Fibroblast of lung (primary cell): ENCODE results near the gene TRIM71. TPM values are rescaled to one million over a fixed set of nuclear protein-coding genes. Genes with fewer than 3 reads are reported as not detected.

ENCODE experiments used
- DNase-seq, 2 donors: peaks; one replicate each; pipeline versions ENCODE4 v3.0.0 to v3.0.0-alpha.2; 2010; ENCODE audit warnings: low read depth in 2 of 2
- H2AFZ ChIP-seq: 2 replicates; pipeline ENCODE4 v1.5.1; 2012; ENCODE audit warnings: low read length, control low read depth, inconsistent platforms
- H3K27ac ChIP-seq: 2 replicates; pipeline ENCODE4 v1.5.1; 2011; ENCODE audit warnings: low read length, control low read depth; ENCODE audit not compliant: insufficient read depth
- H3K27me3 ChIP-seq: 2 replicates; pipeline ENCODE4 v1.5.1; 2011; ENCODE audit warnings: mild to moderate bottlenecking, low read length; ENCODE audit not compliant: control insufficient read depth, insufficient read depth
- H3K36me3 ChIP-seq: 2 replicates; pipeline ENCODE4 v1.5.1; 2011; ENCODE audit warnings: low read length; ENCODE audit not compliant: control insufficient read depth, insufficient read depth
- H3K4me1 ChIP-seq: 2 replicates; pipeline ENCODE4 v1.5.1; 2011; ENCODE audit warnings: low read length; ENCODE audit not compliant: control insufficient read depth, insufficient read depth; ENCODE audit errors: extremely low read depth
- H3K4me2 ChIP-seq: 2 replicates; pipeline ENCODE4 v1.5.1; 2011; ENCODE audit warnings: low read length, control low read depth; ENCODE audit not compliant: insufficient read depth; ENCODE audit errors: extremely low read depth
- H3K4me3 ChIP-seq, 4 experiments: fragments of 200-600 bp in 1 of 4; sonication (generic) in 1 of 4; replicated peaks in 1 of 4; 2 replicates each; pipeline ENCODE4 v1.5.1; 2011 to 2016; ENCODE audit warnings: low read length in 4 of 4, low read depth in 3 of 4, mild to moderate bottlenecking in 3 of 4, control low read depth in 2 of 4, inconsistent platforms in 1 of 4, mixed read lengths in 1 of 4; ENCODE audit not compliant: insufficient read depth in 1 of 4; ENCODE audit errors: control extremely low read depth in 1 of 4
- H3K79me2 ChIP-seq: 2 replicates; pipeline ENCODE4 v1.5.1; 2012; ENCODE audit warnings: mild to moderate bottlenecking, low read length, inconsistent platforms; ENCODE audit not compliant: control insufficient read depth, insufficient read depth
- H3K9ac ChIP-seq: 2 replicates; pipeline ENCODE4 v1.5.1; 2011; ENCODE audit warnings: mild to moderate bottlenecking, low read length, control low read depth; ENCODE audit not compliant: insufficient read depth
- H3K9me3 ChIP-seq: 2 replicates; pipeline ENCODE4 v1.5.1; 2012; ENCODE audit warnings: low read depth, low read length; ENCODE audit not compliant: control insufficient read depth, insufficient read depth
- H4K20me1 ChIP-seq: 2 replicates; pipeline ENCODE4 v1.5.1; 2011; ENCODE audit warnings: low read length; ENCODE audit not compliant: control insufficient read depth, insufficient read depth; ENCODE audit errors: extremely low read depth
- CTCF ChIP-seq, 2 donors: IDR thresholded peaks in 1 of 2; conservative IDR thresholded peaks in 1 of 2; 1 replicate in 1 of 2; 2 replicates in 1 of 2; pipeline ENCODE4 v1.5.1; 2011 to 2012; ENCODE audit warnings: low read length in 2 of 2, control low read depth in 1 of 2, inconsistent platforms in 1 of 2, low read depth in 1 of 2, mild to moderate bottlenecking in 1 of 2
- EZH2 ChIP-seq: IDR thresholded peaks from 2 replicates; pipeline ENCODE4 v1.5.1; 2012; ENCODE audit warnings: low read length, control low read depth, mild to moderate bottlenecking; ENCODE audit errors: missing control alignments
- polyA plus RNA-seq, 2 donors: library from polyadenylated mRNA; depleted of rRNA in 1 of 2; stranded (reverse) in 1 of 2; unstranded in 1 of 2; fragments of >200 nt; gene quantifications; 2 replicates each; pipeline ENCODE4 v1.2.1, GENCODE V29; 2011 to 2012; ENCODE audit warnings: missing spikeins in 1 of 2
- total RNA-seq: library from RNA; depleted of rRNA; stranded (reverse); fragments of >200 nt; gene quantifications from 2 replicates; pipeline ENCODE4 v1.2.1, GENCODE V29; 2014

The TRIM71 gene
- total and polyA plus RNA-seq, 2 donors (not counting 1 experiment from before 2014, with no cell fraction given): under 0.01 to 0.02 TPM

- no peak for DNase-seq
- H3K79me2 ChIP-seq: no peaks in the 10 kb centered on the region
- no peaks in the 10 kb centered on the region for H3K9me3 ChIP-seq
- H3K27me3 ChIP-seq: peaks cover 63% of the 10 kb centered on the region
- H2AFZ ChIP-seq: no peak overlapping the region
- H4K20me1 ChIP-seq: no peaks in the 10 kb centered on the region
- TF ChIP-seq EZH2 (no peak), CTCF (conservative IDR thresholded peaks at IDR 0.05 in 1 of 2, IDR thresholded peaks at IDR 0.05 in 1 of 2; ENCODE audit: low read depth in 1 of 2, low read length in 2 of 2) (no peak)
- H3K27ac ChIP-seq: no peak overlapping the region
- no peak overlapping the region for H3K9ac ChIP-seq
- no peaks in the 10 kb centered on the region for H3K4me1 ChIP-seq
- H3K4me3 ChIP-seq: no peak overlapping the region
- no peaks in the 10 kb centered on the region for H3K36me3 ChIP-seq
- no peak overlapping the region for H3K4me2 ChIP-seq
These were observed 2.0 kb downstream of the TRIM71 start for GRCh38 chr3:32819551-32820348.

- DNase-seq: no peak
- no peaks in the 10 kb centered on the region for H3K79me2 ChIP-seq
- TF ChIP-seq CTCF (conservative IDR thresholded peaks at IDR 0.05 in 1 of 2, IDR thresholded peaks at IDR 0.05 in 1 of 2; ENCODE audit: low read depth in 1 of 2, low read length in 2 of 2): no peak
- TF ChIP-seq EZH2: no peak
- H3K4me2 ChIP-seq: no peak overlapping the region
- H3K27me3 ChIP-seq: peaks cover 61% of the 10 kb centered on the region
- no peak overlapping the region for H3K4me3 ChIP-seq
- H2AFZ ChIP-seq: no peak overlapping the region
- H3K4me1 ChIP-seq: no peaks in the 10 kb centered on the region
- H3K36me3 ChIP-seq: no peaks in the 10 kb centered on the region
- H3K9ac ChIP-seq: no peak overlapping the region
- no peak overlapping the region for H3K27ac ChIP-seq
- no peaks in the 10 kb centered on the region for H3K9me3 ChIP-seq
- no peaks in the 10 kb centered on the region for H4K20me1 ChIP-seq
These were observed 2.6 kb downstream of the TRIM71 start for GRCh38 chr3:32820430-32820829.

- Histone ChIP-seq H3K79me2 (no peaks in the 10 kb centered on the region), H3K4me3 (no peak overlapping the region), H3K4me2 (no peak overlapping the region), H3K4me1 (no peaks in the 10 kb centered on the region), H3K9ac (no peak overlapping the region), H2AFZ (no peak overlapping the region), H3K36me3 (no peaks in the 10 kb centered on the region), H4K20me1 (no peaks in the 10 kb centered on the region), H3K9me3 (no peaks in the 10 kb centered on the region), H3K27me3 (peaks cover 54% of the 10 kb centered on the region), H3K27ac (no peak overlapping the region)
- DNase-seq: no peak
- no peak for TF ChIP-seq EZH2
- no peak for TF ChIP-seq CTCF (conservative IDR thresholded peaks at IDR 0.05 in 1 of 2, IDR thresholded peaks at IDR 0.05 in 1 of 2; ENCODE audit: low read depth in 1 of 2, low read length in 2 of 2)
These were observed 3.3 kb downstream of the TRIM71 start for GRCh38 chr3:32820971-32821685.
